Activated CD4-positive, alpha-beta T cell treated with anti-CD3 and anti-CD28 coated beads, Interleukin-2, amount 50 U/mL, for 16 hours (primary cell): ENCODE results near the gene GFM1.

Experiments
- DNase-seq: peaks from one replicate; pipeline ENCODE4 v3.0.0-alpha.2; 2020

The GFM1 gene

DNA sequence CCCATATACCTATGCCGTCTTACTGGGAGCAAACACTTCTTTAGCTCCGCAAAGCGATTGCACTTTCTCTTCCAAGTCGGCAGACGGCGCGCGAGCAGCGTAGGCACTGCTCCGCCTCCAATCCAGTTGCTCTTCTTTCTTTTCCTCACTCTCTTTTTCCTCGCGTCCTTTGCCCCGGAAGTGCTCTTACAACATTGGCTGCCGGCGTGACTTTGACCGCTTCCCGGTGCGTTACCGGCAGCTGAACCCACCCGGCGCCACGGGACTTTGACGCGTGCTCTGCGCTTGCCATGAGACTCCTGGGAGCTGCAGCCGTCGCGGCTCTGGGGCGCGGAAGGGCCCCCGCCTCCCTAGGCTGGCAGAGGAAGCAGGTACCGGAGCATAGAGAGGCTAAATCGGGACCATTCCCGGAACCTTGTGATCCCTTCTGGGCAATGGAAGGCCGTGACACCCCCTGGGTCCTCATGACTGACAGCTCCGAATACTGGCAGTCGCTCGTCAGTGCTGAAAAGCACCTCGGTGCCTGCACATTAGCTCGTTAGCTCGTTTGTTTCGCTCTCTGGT, at the start of gene GFM1:
Gene GFM1 (plus strand): TSS at position 183 of the 564 bp plus-strand sequence. CDS start 108 bp downstream, at position 291.
- peak; percentile 94 for DNase-seq

DNA sequence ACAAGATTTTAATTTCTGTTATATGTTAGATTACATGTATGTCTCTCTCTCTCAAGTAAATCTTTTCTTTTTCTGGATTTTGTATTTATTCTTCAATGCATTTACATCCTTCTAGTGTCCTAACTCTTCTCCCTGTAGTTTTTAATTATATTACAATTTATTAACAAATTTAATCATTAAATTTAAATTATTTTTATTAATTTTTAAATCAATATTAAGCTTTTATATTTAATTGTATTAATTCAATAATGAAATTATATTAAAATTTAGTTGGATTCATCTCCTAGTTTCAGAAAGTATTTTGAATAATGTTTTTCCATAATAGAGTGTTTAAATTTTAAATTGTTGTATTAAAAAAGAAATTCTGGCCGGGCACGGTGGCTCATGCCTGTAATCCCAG, 43.5 kb upstream of the GFM1 start:
- no peak for DNase-seq

DNA sequence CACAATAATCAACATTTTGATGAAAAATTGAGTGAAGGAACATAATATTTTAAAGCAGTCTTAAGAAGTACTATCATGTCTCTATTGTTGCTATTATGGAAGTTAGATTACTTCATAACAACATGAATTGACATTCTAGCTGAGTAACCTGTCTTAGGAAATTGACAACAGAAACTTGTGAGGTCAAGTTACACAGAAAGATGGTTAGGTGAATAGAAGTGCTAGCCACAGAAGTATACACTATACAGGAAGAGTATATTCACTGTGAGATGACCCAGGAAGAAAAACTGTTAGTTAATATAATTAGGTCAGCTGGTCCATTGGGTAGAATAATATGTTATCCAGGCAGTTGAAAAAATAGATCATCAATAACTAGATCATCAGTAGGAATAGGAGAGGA, 42.1 kb upstream of the GFM1 start:
- no peak for DNase-seq

DNA sequence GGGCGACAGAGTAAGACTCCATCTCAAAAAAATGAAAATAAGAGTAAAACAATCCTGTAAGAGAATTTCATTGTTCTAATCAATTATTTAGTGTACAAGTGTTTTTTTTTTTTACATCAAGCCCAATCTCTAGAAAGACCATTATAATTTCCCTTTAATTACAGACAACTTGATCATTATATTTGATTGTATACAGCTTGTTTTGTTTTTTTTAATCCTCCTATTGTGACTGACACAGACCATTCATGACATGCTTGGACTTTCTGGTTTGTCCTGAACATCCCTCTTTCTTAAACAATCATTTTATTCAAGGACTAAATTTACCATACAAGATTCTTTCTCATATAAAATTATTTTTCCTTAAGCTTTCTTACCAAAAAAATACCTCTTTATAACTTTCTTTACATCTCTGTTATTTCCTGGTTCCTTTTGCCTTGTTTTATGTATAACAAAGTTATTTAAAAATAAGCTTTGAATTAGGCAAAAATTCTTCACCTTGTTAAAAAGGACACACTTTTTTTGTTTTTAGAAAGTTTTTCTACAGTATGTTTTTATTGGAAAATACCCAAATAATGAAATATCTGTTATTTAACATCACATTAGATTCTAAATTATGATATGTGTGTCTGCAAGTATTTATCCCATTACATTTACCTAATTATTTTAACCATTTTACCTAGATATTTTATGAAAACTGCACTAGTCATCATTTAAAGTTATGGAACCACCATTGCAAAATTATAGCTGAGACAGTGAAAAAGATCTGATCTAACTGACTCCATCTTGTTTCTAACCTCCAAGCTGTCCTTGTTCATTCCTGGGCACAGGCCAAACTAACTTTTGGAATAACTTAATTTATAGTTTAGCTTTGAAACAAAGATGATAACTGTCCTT, 26.1 kb upstream of the GFM1 start:
- no peak for DNase-seq

DNA sequence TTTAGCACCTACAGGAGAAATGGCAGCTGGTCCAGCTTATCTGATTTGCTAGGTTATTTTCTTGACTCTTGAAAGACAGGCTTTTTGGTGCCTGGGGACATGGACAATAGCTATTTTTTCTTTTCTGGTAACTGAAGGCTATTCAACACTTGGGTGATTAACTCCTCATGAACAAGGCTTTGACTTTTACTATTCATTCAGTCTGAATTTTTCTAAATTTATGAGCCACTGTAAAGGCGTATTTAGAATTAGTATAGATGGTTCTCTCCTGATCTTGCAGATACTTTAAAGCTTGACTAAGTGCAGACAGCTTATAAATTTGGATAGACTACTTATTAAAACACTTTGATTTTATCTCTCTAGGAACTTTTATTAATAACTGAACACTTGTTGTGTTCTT, 18.4 kb upstream of the GFM1 start:
- DNase-seq = no peak

DNA sequence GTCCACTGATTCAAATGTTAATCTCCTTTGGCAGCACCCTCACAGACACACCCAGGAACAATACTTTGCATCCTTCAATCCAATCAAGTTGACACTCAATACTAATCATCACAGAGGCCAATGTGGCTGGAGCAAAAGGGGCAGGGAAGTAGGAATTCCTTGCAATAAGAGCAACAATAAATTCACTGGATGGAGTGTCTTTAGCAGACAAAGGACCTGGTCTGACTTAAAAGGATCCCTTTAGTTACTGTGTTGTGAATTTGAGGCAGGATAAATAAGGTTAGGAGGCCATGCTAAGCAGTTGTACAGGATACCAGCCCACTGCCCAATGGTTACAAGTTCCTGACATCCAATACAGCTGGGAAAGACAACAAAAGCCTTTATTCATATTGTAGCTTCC, 12.3 kb upstream of the GFM1 start:
- DNase-seq = no peak

DNA sequence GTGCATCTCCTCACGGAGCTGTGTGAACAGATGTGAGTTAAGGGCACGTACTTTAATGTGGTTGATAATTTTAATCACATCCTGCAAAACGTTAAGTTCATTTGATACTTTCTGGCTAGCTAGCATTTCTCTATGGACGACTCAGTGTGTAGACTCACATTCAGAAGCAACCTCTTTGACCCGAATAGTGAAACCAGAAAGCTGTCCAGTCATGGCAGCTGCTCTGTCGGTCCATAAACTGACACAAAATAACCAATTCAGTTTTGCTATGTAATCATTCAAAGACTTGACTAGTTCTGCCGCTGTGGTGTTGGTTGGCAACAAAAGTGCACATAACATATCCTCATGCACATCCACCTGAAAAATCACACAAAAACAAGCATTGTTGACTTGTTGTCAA, 3.7 kb upstream of the GFM1 start:
- DNase-seq = peak; percentile 13

DNA sequence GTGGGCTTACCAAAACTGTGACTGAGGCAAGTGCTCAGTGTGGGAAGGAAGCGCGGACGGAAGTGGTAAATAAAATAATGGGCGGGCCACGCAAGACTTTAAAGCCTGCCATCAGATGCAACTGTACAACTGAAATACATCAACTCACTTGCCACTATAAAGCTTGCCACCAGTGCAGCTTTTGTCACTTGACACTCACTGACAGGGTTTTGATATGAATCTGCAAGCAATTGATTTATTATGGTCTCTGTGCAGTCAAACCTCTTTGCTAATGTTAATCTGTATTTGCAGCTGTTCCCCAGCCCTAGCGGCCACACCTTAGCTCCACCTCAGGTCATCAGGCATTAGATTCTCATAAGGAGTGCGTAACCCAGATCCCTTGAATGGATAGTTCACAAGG, 2.3 kb upstream of the GFM1 start:
- peak; percentile 21 for DNase-seq

DNA sequence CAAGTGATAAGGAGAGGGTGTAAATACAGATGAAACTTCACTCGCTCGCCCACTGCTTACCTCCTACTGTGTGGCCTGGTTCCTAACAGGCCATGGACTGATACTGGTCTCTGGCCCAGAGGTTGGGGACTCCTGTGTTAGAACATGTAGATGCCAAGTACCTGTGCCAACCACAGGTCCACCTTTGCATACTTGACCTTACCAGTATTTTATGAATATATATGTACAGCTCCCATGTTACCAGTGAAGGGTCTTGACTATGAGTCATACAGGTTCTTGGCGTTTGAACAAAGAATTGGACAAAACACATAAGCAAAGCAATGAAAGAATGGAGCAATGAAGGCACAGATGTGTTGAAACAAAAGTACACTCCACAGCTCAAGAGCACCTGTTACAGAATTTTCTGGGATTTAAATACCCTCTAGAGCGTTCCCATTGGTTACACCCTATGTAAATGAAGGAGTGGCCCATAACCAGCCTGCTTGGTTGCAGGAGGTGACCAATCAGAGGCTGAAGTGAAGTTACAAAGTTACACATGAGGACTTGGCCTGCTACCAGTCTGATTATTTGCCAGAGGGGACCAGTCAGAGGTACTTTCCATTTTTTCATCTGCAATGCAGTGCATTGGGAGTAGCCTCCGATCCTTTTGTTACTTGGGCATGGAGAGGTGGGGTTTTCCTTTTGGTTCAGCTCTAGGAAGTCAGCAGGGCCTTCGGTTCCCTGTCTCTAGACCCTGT, 1.7 kb upstream of the GFM1 start:
- DNase-seq = no peak

DNA sequence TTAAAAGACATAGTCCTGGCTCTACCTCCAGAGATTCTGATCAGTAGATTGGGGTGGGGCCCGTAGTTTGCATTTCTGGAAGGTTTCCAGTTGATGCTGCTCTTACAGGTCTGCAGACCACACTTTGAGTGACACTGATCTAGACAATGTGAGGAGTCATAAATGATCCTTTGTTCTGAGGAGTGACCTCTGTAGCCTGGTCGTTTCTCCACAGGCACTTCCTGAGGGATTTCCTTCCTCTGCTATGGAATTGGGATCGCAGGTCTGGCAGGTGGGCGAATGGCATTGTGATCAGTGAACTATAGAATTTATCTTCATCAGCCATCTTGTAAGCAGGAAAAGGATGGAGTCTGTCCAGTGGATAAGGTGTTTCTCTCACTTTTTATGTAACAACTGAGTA, 5.5 kb downstream of the GFM1 start:
- no peak for DNase-seq

DNA sequence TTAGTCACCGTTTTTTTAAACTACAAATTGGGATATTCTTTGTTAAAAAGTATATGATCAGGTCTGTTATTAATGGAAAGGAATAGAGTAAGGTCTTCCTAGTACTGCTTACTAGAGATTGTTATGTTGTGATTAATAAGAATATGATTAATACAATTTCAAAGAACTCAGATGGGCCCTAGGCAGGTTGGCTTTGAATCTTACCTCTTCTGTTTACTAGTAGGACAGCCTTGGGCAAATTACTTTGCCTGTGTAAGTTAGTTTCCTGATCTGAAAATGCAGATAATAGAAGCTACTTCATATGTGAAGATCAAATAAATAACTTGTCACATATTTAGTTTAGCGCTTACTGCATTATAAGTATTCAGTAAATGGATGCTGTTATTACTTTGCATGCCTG, 6.9 kb downstream of the GFM1 start:
- no peak for DNase-seq

DNA sequence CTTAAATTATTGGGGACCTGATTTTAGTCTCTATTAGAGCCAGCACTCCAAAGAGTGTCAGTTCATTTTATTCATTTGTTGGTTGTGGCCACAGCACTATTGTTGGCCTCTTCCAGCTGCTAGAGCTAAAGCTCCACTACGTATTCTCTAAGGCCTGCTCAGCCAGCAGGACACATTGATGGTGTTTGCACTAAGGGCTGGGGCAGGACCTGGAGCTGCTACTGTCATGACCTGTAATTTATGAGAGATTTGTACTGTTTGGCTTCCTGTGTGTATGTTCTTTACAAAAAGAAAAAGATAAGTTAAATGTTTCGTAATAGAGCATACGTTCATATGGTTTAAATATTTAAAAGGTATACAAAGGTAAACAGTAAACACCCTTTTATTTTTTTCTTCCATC, 8.1 kb downstream of the GFM1 start:
- no peak for DNase-seq

DNA sequence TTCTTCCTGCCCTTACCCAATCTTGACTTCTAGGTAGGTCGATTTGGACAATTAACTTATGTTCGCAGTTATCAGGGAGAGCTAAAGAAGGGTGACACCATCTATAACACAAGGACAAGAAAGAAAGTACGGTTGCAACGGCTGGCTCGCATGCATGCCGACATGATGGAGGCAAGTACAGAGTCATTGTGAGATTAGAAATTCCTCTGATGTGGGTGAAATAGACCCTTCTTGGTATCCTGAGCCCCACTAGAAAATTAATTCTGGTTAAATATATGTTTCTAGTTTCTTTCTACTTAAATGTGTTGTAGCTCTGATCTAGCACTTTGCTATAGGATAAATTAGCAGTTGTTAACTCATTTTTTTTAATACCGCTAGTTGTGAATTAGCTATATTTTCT, 14.6 kb downstream of the GFM1 start:
- peak; percentile 42 for DNase-seq

DNA sequence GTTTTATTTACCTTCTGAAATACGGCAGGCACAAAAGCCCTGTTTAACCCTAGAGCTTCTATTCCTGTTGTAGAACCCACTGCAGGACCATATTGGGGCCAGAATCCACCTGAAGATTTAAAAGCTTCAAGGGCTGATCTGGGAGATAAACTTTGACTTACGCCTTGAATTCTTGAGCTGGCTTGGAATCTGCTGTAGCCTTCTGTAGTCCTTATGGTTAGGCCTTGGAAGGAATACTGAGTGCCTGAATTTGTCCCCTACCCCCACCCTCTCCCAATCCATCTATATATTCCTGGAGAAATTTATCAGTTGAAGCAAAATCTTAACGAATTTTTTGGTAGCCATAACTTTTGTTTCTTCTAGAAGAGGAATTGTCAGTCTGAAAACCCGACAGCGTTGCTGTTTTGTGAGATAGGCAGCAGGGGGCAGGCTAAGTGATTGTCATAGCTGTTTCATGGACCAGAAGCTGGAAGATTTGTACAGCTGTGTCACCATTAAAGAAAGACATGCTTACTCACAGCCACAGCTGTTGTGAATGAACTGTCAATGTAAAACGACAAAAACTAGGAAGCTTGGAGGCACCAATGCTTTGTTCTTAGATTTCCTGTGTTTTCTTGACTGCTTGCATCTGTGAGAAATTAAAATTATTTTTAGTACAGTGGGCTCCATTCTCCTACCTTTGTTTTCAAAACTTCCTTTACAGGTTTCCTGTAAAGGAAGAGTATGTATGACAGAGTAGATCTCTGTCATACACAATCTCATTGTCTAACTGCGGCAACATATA, 15.3 kb downstream of the GFM1 start:
- peak; percentile 67 for DNase-seq

DNA sequence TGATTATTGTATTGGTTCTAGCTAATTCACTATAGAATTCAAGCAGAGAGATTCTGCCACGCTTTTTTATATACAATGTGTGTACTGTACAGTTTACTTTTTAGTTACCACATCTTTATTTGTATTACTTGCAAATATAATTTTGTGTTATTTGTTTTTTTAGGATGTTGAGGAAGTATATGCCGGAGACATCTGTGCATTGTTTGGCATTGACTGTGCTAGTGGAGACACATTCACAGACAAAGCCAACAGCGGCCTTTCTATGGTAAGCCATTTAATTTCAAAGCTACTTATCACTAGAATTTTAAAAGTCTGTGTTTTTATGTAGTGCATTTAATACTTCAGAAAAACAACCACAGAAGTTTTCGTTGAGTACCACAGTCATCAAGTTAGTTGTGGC, 16.4 kb downstream of the GFM1 start:
- no peak for DNase-seq

DNA sequence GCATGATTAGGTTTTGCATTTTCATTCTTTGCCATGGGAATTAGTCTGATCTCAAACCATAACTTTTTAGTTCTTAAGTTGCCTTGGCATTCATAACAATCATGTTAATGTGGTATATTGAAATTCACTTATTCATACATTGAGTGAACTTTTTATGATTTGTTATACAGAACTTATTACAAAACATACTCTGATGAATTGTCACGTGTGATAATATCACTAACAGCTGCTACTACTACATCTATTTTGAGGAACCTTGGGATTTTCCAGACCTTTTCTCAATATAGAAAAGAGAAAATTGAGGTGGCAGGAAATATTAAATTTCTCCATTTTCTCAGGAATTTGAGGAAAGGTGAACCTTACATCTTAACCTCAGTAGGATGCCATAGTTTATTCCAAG, 18.9 kb downstream of the GFM1 start:
- DNase-seq = no peak

DNA sequence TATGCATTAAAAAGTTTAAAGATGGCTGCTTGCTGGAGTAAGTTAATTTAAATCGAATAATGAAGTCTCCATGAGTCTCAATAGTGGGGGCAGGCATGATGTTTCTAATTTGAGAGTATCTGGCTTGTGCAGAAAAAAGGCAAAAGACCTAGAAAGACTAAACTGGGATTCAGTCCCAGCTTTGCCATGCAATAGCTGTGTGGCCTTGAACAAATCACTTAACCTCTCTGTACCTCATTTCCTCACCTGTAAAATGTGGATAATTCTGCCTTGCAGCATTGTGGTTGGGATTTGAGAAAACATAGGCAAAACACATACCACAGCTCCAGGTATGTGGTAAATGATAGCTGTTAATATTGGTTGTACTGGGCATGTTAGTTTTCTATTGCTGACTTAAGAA, 19.5 kb downstream of the GFM1 start:
- no peak for DNase-seq

DNA sequence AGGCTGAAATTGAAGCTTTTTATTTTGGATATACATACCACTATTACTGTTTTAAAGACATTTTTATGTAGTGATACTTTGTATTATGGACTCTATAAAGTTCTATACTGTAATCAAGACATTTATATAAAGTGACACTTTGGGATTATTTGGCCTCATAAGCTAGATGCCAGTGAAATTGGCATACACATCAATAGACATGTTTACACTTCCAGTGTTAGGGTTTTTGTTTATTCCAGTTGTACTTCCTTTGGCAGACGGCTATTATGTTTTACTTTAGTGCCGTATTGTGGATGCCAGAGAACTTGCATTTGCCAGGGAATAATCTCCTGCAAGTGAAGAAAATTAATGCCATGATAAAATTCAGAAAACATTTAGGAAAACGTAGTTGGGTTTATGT, 22.1 kb downstream of the GFM1 start:
- no peak for DNase-seq

DNA sequence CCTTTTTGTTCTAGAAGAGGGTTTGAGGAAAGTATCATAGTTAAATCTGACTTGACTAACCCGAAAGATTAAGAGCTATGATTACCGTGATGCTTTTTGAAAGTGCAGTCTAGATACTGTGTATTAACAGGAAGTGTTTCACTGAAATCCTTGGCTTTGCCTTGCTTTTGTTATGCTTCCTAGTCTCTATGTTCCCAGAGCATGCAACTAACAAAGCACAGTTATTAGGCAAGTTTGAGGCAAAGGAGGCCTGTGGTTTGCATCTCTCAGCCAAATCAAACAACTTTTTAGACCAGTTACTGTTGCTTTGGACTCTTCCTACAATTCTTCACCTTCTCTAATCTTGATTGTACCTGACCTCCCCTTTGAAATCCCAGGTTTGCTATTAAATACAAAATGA, 24.2 kb downstream of the GFM1 start:
- no peak for DNase-seq

DNA sequence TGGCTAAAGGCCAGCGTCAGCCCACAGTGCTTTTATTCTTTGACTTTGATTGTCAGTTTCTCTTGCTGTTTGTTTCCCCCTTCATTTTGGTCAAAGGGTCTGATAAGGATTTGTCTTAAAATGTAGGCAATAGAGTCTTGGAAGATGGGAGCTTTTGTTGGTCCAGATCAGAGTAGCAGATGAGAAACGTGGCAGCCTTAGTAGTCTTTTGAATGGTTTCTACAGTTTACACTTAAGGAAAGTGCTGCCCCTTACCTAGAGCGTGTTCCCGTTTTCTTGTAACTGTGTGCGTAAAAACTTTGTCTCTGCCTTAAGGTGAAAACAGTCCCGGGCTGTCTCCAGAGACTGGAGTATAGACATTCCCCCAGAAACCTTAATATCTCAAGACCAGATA, 27.5 kb downstream of the GFM1 start:
- DNase-seq = no peak

DNA sequence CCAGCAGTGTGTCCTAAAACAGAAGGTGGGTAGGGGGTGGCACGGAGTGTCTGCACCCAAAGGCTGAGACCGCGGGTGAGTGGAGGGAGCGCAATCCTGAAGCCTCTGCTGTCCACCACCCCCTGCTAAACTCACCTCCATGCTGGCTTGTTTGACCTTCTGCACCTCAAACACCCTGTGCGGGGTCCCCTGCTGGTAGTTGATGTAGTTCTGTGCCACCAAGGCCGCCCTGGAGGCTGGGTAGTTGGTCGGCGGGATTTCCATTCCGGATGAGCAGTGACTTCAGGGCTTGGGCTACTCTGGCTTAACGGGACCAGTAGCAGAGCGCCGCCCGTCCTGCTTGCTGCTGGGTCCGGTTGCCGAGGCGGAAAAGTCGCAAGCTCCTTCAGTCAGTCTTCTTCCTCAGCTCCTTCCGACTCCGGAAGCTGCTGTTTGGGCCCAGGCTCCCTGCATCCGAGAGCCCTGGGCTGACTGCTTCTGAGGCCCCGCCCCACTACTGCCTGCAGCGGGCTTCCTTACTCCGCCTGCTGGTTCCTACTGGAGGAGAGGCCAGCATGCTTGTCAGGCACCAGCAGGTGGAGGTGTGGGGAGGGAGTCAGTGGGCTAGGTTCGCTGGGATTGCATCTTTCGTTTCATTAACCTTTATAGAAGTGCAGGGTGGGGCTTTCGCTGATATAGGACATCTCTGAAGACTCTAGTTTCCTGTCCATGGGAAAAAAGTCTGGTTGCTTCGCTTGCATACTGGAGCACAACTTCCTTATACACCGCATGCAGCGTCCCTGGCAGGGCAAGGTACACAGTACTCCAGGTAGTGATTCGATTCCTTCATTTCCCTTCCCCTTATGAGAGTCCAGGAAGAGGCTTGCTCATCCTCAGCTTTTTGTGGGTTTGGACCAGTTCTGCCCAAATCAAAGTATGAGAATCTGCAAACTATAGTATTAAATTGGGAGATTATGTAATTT, 28.2 kb downstream of the GFM1 start, which contains the start of gene LXN:
Gene LXN (minus strand): TSS at position 434 of the 962 bp plus-strand sequence. CDS start 170 bp downstream, at position 264.
- peak; percentile 89 for DNase-seq

DNA sequence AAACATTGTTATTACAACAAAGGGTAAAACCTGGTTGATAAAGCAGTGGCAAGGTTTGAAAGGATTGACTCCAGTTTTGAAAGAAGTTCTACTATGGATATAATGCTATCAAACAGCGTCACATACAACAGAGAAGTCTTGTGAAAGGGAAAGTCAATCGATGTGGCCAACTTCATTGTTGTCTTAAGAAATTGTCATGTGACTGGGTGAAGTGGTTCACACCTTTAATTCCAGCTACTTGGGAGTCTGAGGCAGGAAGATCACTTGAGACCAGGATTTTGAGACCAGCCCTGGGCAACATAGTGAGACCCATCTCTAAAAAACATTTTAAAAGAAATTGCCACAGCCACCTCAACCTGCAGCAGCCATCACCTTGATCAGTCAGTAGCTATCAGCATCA, 34.4 kb downstream of the GFM1 start:
- no peak for DNase-seq
